ENCODE data around the gene HADHB.
A peak's percentile ranks its signal among the peaks of the same experiment; 100 is the strongest.

HADHB gene

DNA sequence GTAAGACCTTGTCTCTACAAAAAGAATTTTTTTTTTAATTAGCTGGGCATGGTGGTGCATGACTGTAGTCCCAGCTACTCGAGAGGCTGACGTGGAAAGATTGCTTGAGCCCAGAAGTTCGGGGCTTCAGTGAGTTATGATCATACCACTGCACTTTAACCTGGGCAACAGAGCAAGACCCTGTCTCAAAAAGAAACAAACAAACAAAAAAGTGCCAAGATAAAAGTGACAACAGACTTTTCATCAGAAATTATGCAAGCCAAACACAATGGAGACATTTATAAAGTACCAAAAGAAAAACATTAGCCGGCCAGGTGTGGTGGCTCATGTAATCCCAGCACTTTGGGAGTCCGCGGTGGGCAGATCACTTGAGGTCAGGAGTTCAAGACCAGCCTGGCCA is 27.0 kb upstream of the HADHB start:
- no peaks in the 10 kb centered on the region for H3K9me3 ChIP-seq (ENCODE audit: control insufficient read depth in 2 of 2, low read length in 2 of 2)
- H3K27me3 ChIP-seq (ENCODE audit: control insufficient read depth in 1 of 2, insufficient read depth in 2 of 2, low read length in 2 of 2): no peaks in the 10 kb centered on the region
- no peak overlapping the region for H3K4me3 ChIP-seq (ENCODE audit: low read length in 2 of 2)
- H3K9ac ChIP-seq (ENCODE audit: low read length in 2 of 2): no peak overlapping the region
- H3K4me1 ChIP-seq (ENCODE audit: control insufficient read depth, insufficient read depth, low read length): no peaks in the 10 kb centered on the region
- H3K27ac ChIP-seq (ENCODE audit: low read length): no peak overlapping the region
- H3K36me3 ChIP-seq (ENCODE audit: control insufficient read depth in 2 of 2, insufficient read depth in 2 of 2, low read length in 2 of 2): peaks cover 34 to 45% of the 10 kb centered on the region in 2 donors

DNA sequence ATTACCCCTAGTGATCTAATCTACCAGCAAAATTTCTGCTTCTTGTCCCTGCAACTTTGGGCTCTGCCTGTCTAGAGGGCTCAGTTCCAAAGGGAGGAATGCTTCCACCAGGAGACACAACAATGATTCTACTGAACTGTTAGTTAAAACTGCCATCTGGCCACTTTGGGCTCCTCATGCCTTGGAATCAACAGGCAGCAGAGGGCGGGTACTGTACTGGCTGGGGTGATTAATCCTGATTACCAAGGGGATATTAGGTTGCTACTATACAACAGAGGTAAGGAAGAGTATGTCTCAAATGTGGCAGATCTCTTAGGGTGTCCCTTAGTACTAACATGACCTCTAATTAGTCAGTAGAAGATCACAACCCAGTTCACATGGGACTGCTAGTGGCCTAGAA is 21.7 kb upstream of the HADHB start:
- no peaks in the 10 kb centered on the region for H3K9me3 ChIP-seq (ENCODE audit: control insufficient read depth in 2 of 2, low read length in 2 of 2)
- H3K4me1 ChIP-seq (ENCODE audit: control insufficient read depth, insufficient read depth, low read length): no peaks in the 10 kb centered on the region
- no peak overlapping the region for H3K4me3 ChIP-seq (ENCODE audit: low read length in 2 of 2)
- no peaks in the 10 kb centered on the region for H3K27me3 ChIP-seq (ENCODE audit: control insufficient read depth in 1 of 2, insufficient read depth in 2 of 2, low read length in 2 of 2)
- H3K36me3 ChIP-seq (ENCODE audit: control insufficient read depth in 2 of 2, insufficient read depth in 2 of 2, low read length in 2 of 2): peaks cover 24 to 35% of the 10 kb centered on the region in 2 donors
- no peak overlapping the region for H3K9ac ChIP-seq (ENCODE audit: low read length in 2 of 2)
- H3K27ac ChIP-seq (ENCODE audit: low read length): no peak overlapping the region

DNA sequence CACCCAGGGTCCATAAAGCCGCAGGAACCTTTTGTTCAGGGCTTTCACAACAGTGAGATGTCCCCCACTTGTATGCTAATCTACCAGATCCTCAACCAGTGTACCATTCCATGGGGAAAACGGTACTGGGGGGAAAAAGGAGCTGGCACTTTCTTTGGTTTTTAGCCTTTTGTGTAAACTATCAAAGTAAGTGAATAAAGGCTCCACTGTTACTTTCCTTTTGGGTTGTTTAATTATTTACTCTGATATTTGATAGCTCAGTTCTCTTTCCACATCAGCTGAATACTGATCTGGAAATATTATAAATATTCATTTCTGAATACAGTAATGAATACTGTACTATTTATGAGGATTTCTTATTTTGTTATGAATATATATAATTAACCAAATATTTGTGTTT is 20.6 kb upstream of the HADHB start:
- Histone ChIP-seq H3K9ac (ENCODE audit: low read length in 2 of 2) (no peak overlapping the region), H3K4me3 (ENCODE audit: low read length in 2 of 2) (no peak overlapping the region), H3K36me3 (ENCODE audit: control insufficient read depth in 2 of 2, insufficient read depth in 2 of 2, low read length in 2 of 2) (peaks cover 32 to 41% of the 10 kb centered on the region in 2 donors), H3K27me3 (ENCODE audit: control insufficient read depth in 1 of 2, insufficient read depth in 2 of 2, low read length in 2 of 2) (no peaks in the 10 kb centered on the region), H3K9me3 (ENCODE audit: control insufficient read depth in 2 of 2, low read length in 2 of 2) (no peaks in the 10 kb centered on the region), H3K27ac (ENCODE audit: low read length) (no peak overlapping the region), H3K4me1 (ENCODE audit: control insufficient read depth, insufficient read depth, low read length) (no peaks in the 10 kb centered on the region)

DNA sequence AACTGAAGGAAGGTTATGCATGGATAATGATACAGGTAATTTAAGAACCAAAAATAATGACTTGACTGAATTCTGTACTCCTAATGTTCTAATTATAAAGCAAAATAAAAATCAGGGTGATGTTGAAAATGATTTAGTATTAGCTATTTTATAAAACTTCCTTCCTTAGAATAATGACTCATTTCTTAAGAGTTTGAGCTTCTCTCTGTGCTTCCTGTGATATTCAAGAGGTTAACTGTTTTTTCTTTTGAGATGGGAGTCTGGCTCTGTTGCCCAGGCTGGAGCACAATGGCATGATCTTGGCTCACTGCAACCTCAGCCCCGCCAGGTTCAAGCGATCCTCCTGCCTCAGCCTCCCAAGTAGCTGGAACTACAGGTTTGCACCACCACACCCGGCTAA is 15.1 kb upstream of the HADHB start:
- Histone ChIP-seq H3K36me3 (ENCODE audit: control insufficient read depth in 2 of 2, insufficient read depth in 2 of 2, low read length in 2 of 2) (peaks cover 46 to 57% of the 10 kb centered on the region in 2 donors), H3K4me1 (ENCODE audit: control insufficient read depth, insufficient read depth, low read length) (no peaks in the 10 kb centered on the region), H3K9ac (ENCODE audit: low read length in 2 of 2) (no peak overlapping the region), H3K27me3 (ENCODE audit: control insufficient read depth in 1 of 2, insufficient read depth in 2 of 2, low read length in 2 of 2) (no peaks in the 10 kb centered on the region), H3K9me3 (ENCODE audit: control insufficient read depth in 2 of 2, low read length in 2 of 2) (no peaks in the 10 kb centered on the region), H3K27ac (ENCODE audit: low read length) (no peak overlapping the region), H3K4me3 (ENCODE audit: low read length in 2 of 2) (no peak overlapping the region)

DNA sequence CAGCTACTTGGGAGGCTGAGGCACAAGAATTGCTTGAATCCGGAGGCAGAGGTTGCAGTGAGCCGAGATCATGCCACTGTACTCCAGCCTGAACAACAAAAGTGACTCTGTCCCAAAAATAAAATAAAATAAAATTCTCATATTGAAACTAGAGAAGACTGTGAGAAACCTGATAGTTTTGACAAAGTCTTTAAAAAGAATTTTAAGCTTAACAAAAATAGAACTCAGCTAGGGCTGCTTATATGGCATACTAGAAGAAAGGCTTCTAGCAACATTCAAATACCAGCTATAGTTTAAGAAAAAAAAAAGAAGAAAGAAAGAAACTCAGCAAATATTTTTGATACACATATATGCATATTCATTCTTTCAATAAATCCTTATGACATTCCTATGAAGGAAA is 13.9 kb upstream of the HADHB start:
- Histone ChIP-seq H3K9me3 (ENCODE audit: control insufficient read depth in 2 of 2, low read length in 2 of 2) (no peaks in the 10 kb centered on the region), H3K4me3 (ENCODE audit: low read length in 2 of 2) (no peak overlapping the region), H3K4me1 (ENCODE audit: control insufficient read depth, insufficient read depth, low read length) (no peaks in the 10 kb centered on the region), H3K9ac (ENCODE audit: low read length in 2 of 2) (no peak overlapping the region), H3K27me3 (ENCODE audit: control insufficient read depth in 1 of 2, insufficient read depth in 2 of 2, low read length in 2 of 2) (no peaks in the 10 kb centered on the region), H3K27ac (ENCODE audit: low read length) (no peak overlapping the region), H3K36me3 (ENCODE audit: control insufficient read depth in 2 of 2, insufficient read depth in 2 of 2, low read length in 2 of 2) (peaks cover 53 to 66% of the 10 kb centered on the region in 2 donors)

DNA sequence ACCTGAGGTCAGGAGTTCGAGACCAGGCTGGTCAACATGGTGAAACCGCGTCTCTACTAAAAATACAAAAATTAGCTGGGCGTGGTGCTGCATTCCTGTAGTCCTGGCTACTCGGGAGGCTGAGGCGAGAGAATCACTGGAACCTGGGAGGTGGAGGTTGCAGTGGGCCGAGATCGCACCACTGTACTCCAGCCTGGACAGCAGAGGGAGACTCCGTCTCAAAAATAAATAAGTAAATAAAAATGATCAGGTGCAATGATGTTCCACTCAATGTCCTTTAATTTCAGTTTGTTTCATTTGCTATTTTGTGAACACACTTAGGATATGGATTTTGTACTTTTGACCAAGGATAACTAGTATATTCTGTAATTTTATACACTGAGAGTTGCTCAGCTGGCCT is 9.7 kb upstream of the HADHB start:
- Histone ChIP-seq H3K36me3 (ENCODE audit: control insufficient read depth in 2 of 2, insufficient read depth in 2 of 2, low read length in 2 of 2) (peaks cover 48 to 49% of the 10 kb centered on the region in 2 donors), H3K4me3 (ENCODE audit: low read length in 2 of 2) (no peak overlapping the region), H3K4me1 (ENCODE audit: control insufficient read depth, insufficient read depth, low read length) (peaks cover 3% of the 10 kb centered on the region), H3K27me3 (ENCODE audit: control insufficient read depth in 1 of 2, insufficient read depth in 2 of 2, low read length in 2 of 2) (no peaks in the 10 kb centered on the region), H3K9ac (ENCODE audit: low read length in 2 of 2) (no peak overlapping the region), H3K9me3 (ENCODE audit: control insufficient read depth in 2 of 2, low read length in 2 of 2) (no peaks in the 10 kb centered on the region), H3K27ac (ENCODE audit: low read length) (no peak overlapping the region)

DNA sequence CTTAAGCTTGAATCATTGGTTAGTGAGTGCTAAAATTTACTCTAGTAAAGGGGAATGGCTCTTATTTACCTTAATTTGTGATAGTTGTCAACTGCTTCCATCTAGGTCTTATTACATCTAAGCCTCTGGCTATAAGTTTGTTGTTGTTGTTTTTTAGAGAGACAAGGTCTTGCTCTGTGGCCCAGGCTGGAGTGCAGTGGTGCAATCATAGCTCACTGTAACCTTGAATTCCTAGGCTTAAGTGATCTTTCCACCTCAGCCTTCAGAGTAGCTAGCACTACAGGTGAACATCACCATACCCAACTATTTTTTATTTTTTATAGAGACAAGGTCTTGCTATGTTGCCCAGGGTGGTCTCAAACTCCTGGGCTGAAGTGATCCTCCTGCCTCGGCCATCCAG is 6.9 kb upstream of the HADHB start:
- Histone ChIP-seq H3K9ac (ENCODE audit: low read length in 2 of 2) (no peak overlapping the region), H3K27me3 (ENCODE audit: control insufficient read depth in 1 of 2, insufficient read depth in 2 of 2, low read length in 2 of 2) (no peaks in the 10 kb centered on the region), H3K4me1 (ENCODE audit: control insufficient read depth, insufficient read depth, low read length) (peaks cover 8% of the 10 kb centered on the region), H3K27ac (ENCODE audit: low read length) (no peak overlapping the region), H3K36me3 (ENCODE audit: control insufficient read depth in 2 of 2, insufficient read depth in 2 of 2, low read length in 2 of 2) (peaks cover 35 to 36% of the 10 kb centered on the region in 2 donors), H3K9me3 (ENCODE audit: control insufficient read depth in 2 of 2, low read length in 2 of 2) (no peaks in the 10 kb centered on the region), H3K4me3 (ENCODE audit: low read length in 2 of 2) (no peak overlapping the region)

DNA sequence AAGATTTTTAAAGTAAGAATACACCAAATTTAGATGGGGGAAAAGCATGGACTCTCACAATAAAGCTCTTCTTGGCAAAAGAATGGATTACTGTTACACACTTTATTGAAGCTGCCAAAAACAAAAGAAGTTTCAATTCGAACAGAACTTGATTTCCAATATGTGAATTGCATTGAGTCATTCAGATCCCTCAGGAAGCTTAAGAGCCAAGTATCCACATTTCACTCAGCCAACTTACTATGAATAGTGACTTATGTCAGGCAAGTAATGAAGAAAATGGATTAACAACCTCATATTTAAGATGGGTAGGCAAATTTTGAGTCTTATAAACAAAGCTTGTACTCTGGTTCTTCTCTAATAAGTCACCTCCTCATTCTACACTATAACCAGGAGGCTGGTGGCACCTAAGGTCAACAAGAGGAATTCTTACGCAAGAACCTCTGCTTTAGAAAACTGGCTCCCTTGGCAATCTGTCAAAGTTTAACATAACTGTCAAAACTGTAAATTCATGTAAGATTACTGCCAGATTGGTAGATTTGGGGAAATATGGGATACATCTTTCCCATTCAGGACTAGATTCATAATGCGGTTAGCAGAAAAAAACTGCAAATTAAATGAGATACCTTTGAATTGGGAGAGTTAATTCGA is 6.3 kb upstream of the HADHB start:
- Histone ChIP-seq H3K4me1 (ENCODE audit: control insufficient read depth, insufficient read depth, low read length) (peaks cover 12% of the 10 kb centered on the region), H3K27ac (ENCODE audit: low read length) (no peak overlapping the region), H3K4me3 (ENCODE audit: low read length in 2 of 2) (no peak overlapping the region), H3K9ac (ENCODE audit: low read length in 2 of 2) (no peak overlapping the region), H3K27me3 (ENCODE audit: control insufficient read depth in 1 of 2, insufficient read depth in 2 of 2, low read length in 2 of 2) (no peaks in the 10 kb centered on the region), H3K36me3 (ENCODE audit: control insufficient read depth in 2 of 2, insufficient read depth in 2 of 2, low read length in 2 of 2) (peaks cover 30% of the 10 kb centered on the region in 2 donors), H3K9me3 (ENCODE audit: control insufficient read depth in 2 of 2, low read length in 2 of 2) (no peaks in the 10 kb centered on the region)

DNA sequence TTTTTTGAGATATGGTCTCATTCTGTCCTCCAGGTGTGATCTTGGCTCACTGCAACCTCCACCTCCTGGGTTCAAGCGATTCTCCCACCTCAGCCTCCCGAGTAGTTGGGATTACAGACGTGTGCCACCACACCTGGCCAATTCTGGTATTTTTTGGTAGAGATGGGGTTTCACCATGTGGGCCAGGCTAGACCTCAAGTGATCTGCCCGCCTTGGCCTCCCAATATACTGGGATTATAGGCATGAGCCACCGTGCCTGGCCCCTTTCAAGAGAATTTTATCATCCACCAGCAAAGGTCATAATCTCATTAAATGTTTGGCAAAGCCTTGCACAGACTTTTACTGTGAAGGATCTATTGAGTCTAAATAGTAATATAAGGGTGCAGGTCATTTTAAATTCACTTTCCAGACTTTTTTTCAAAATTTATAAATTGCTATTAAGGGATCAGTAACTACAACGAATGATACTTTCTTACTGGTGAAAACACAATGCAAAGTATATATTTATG is 2.8 kb upstream of the HADHB start:
- no peaks in the 10 kb centered on the region for H3K27me3 ChIP-seq (ENCODE audit: control insufficient read depth in 1 of 2, insufficient read depth in 2 of 2, low read length in 2 of 2)
- no peak overlapping the region for H3K27ac ChIP-seq (ENCODE audit: low read length)
- peaks cover 15% of the 10 kb centered on the region for H3K4me1 ChIP-seq (ENCODE audit: control insufficient read depth, insufficient read depth, low read length)
- no peaks in the 10 kb centered on the region for H3K9me3 ChIP-seq (ENCODE audit: control insufficient read depth in 2 of 2, low read length in 2 of 2)
- peaks cover 3 to 4% of the 10 kb centered on the region in 2 donors for H3K36me3 ChIP-seq (ENCODE audit: control insufficient read depth in 2 of 2, insufficient read depth in 2 of 2, low read length in 2 of 2)
- H3K9ac ChIP-seq (ENCODE audit: low read length in 2 of 2): no peak overlapping the region
- H3K4me3 ChIP-seq (ENCODE audit: low read length in 2 of 2): no peak overlapping the region

DNA sequence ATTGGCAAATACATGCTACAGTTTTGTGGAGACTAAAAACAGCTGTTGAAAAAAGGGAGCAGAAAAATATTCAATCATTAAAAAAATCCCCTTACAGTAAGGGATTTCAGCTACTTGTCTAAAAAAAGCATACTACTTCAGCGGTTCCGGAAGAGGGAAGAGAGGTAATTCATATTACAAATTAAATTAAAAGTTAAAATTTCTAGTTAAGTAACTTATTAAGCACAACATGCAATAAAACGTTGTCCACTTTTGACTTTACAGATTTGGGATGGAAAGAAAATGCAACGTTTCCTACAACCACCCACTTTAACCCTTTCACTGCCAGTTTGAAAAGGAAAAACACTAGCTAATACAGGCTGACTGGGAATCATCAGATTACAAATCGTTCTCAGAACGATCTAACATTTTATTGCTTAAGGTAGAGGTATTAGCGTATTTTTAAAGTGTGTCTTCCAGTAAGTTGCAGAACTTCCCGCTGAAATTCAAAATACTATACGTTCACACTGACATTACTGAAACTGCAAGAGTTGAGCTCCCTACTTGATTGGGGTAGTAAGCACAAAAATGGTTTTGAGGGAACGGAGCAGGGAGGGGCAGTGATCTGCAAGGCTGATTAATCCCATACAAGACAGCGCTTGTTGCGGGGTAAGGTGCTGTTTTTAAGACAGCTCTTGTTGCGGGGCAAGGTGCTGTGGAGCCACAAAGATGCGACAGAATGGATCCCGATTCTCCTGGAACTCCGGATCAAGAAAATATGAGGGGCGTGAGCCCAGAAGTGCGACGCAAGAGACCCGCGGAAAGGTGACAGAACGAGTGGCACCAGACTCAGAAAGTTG is 1.1 kb upstream of the HADHB start:
- Histone ChIP-seq H3K4me1 (ENCODE audit: control insufficient read depth, insufficient read depth, low read length) (peaks cover 15% of the 10 kb centered on the region), H3K4me3 (ENCODE audit: low read length in 2 of 2) (peak overlapping the region; percentile 96 to 99), H3K27ac (ENCODE audit: low read length) (peak overlapping the region; percentile 98), H3K9ac (ENCODE audit: low read length in 2 of 2) (peak overlapping the region; percentile 91 to 96), H3K9me3 (ENCODE audit: control insufficient read depth in 2 of 2, low read length in 2 of 2) (no peaks in the 10 kb centered on the region), H3K27me3 (ENCODE audit: control insufficient read depth in 1 of 2, insufficient read depth in 2 of 2, low read length in 2 of 2) (no peaks in the 10 kb centered on the region), H3K36me3 (ENCODE audit: control insufficient read depth in 2 of 2, insufficient read depth in 2 of 2, low read length in 2 of 2) (no peaks in the 10 kb centered on the region)
